WI38 (cell line): ENCODE data around the gene TMEM178A.

Experiments
- H3K4me3 ChIP-seq: 2 replicates; pipeline ENCODE4 v1.5.1; 2011; ENCODE audit warnings: low read depth, mild to moderate bottlenecking, control low read depth, low read length
- TF ChIP-seq, protein P1 (sequence below): IDR thresholded peaks from 2 replicates; pipeline ENCODE4 v1.5.1; 2012; ENCODE audit warnings: low read depth, mild to moderate bottlenecking, control low read depth, low read length

TMEM178A gene

DNA sequence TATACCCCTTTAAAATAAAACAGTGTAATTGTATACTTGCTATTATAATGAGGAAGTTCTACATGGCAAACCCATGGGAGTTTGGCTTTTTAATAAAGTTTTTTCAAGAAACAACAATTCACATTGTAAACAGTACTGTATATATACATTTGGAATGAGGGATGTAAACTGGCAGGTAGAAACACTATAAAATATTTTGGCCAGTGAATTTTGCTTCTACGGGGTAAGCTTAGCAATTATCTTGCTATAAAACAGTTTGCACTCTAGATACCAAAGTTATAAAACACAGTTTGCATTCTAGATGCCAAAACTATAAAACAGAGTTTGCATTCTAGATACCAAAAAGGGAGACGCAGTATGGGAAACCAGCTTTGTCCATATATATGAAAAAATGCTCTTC is 96.7 kb downstream of the TMEM178A start:
- no peak overlapping the region for H3K4me3 ChIP-seq
- TF ChIP-seq, protein P1, sequence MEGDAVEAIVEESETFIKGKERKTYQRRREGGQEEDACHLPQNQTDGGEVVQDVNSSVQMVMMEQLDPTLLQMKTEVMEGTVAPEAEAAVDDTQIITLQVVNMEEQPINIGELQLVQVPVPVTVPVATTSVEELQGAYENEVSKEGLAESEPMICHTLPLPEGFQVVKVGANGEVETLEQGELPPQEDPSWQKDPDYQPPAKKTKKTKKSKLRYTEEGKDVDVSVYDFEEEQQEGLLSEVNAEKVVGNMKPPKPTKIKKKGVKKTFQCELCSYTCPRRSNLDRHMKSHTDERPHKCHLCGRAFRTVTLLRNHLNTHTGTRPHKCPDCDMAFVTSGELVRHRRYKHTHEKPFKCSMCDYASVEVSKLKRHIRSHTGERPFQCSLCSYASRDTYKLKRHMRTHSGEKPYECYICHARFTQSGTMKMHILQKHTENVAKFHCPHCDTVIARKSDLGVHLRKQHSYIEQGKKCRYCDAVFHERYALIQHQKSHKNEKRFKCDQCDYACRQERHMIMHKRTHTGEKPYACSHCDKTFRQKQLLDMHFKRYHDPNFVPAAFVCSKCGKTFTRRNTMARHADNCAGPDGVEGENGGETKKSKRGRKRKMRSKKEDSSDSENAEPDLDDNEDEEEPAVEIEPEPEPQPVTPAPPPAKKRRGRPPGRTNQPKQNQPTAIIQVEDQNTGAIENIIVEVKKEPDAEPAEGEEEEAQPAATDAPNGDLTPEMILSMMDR: no peak
